PC-3 (cell line): ENCODE data around the gene MCM9. TPM values are rescaled to one million over a fixed set of nuclear protein-coding genes. Genes with fewer than 3 reads are reported as not detected.
"Not testable (repeated sequence)": the region's sequence is repeated elsewhere in the genome, so short reads cannot be mapped to it uniquely, and the experiment has no call there.

Experiments used
- ATAC-seq: fragments of 200-7000 bp; cut with Tn5 transposase; 2 replicates; pipeline ENCODE4 v1.9.1; 2020; ENCODE audit warnings: mild to moderate bottlenecking, moderate library complexity
- BruUV-seq: library from RNA; stranded (reverse); fragments of 400-500 nt; replicated peaks from 2 replicates; lab custom pipeline; 2021; lab: Mats Ljungman, UMichigan
- CTCF ChIA-PET: fragments of 300-600 bp; sonication (Branson Sonifier 250); formaldehyde crosslinking; loops from one replicate; lab custom pipeline; 2022; ENCODE audit warnings: antibody characterized with exemption; lab: Charles Lee
- POLR2A ChIA-PET: fragments of 300-600 bp; sonication (Branson Sonifier 250); formaldehyde crosslinking; loops from one replicate; lab custom pipeline; 2022; ENCODE audit warnings: antibody characterized with exemption; ENCODE audit not compliant: unreplicated experiment; lab: Charles Lee
- DNase-seq: peaks from one replicate; pipeline ENCODE4 v3.0.0-alpha.2; 2015
- H2AFZ ChIP-seq: fragments of 300-600 bp; sonication (generic); 2 replicates; pipeline ENCODE4 v1.6.0; 2016; ENCODE audit warnings: antibody characterized with exemption, low read length
- H3F3A ChIP-seq: fragments of 300-600 bp; sonication (generic); one replicate; pipeline ENCODE4 v1.6.0; 2017; ENCODE audit warnings: antibody characterized with exemption, low read length, control low read depth, mild to moderate bottlenecking; ENCODE audit not compliant: unreplicated experiment
- H3K27ac ChIP-seq: fragments of 300-600 bp; sonication (generic); 2 replicates; pipeline ENCODE4 v1.5.1; 2016; ENCODE audit warnings: mild to moderate bottlenecking, low read length
- H3K27me3 ChIP-seq: fragments of 300-600 bp; sonication (generic); 2 replicates; pipeline ENCODE4 v1.6.1; 2016; ENCODE audit warnings: low read length, mixed read lengths
- H3K36me3 ChIP-seq: fragments of 300-600 bp; sonication (generic); 2 replicates; pipeline ENCODE4 v1.6.1; 2016; ENCODE audit warnings: low read depth, mixed run types, low read length, mixed read lengths
- H3K4me1 ChIP-seq: fragments of 300-600 bp; sonication (generic); 2 replicates; pipeline ENCODE4 v1.5.1; 2016; ENCODE audit warnings: low read length; ENCODE audit not compliant: insufficient read depth
- H3K4me2 ChIP-seq: fragments of 300-600 bp; sonication (generic); 2 replicates; pipeline ENCODE4 v1.6.0; 2016; ENCODE audit warnings: low read length
- H3K4me3 ChIP-seq: fragments of 300-600 bp; sonication (generic); 2 replicates; pipeline ENCODE4 v1.5.1; 2016; ENCODE audit warnings: mild to moderate bottlenecking, low read length, mixed read lengths
- H3K79me2 ChIP-seq: fragments of 300-600 bp; sonication (generic); 2 replicates; pipeline ENCODE4 v1.6.1; 2017; ENCODE audit warnings: low read length, mixed read lengths
- H3K9ac ChIP-seq: fragments of 300-600 bp; sonication (generic); 2 replicates; pipeline ENCODE4 v1.6.0; 2016; ENCODE audit warnings: mild to moderate bottlenecking, low read length
- H3K9me2 ChIP-seq: fragments of 300-600 bp; sonication (generic); replicated peaks from 2 replicates; pipeline ENCODE4 v1.6.1; 2016; ENCODE audit warnings: mixed run types, low read length, mixed read lengths
- H3K9me3 ChIP-seq: fragments of 300-600 bp; sonication (generic); 2 replicates; pipeline ENCODE4 v1.6.1; 2016; ENCODE audit warnings: low read length, mixed read lengths
- H4K20me1 ChIP-seq: fragments of 300-600 bp; sonication (generic); 2 replicates; pipeline ENCODE4 v1.6.1; 2016; ENCODE audit warnings: low read length, mixed read lengths
- EZH2 ChIP-seq: fragments of 300-600 bp; sonication (generic); IDR thresholded peaks from one replicate; pipeline ENCODE4 v1.6.1; 2017; ENCODE audit warnings: antibody characterized with exemption, mild to moderate bottlenecking, low read length; ENCODE audit not compliant: unreplicated experiment
- EZH2phosphoT487 ChIP-seq: fragments of 300-600 bp; sonication (generic); IDR thresholded peaks from 2 replicates; pipeline ENCODE4 v1.6.1; 2018; ENCODE audit warnings: mild to moderate bottlenecking, antibody characterized with exemption, low read length, borderline replicate concordance
- intact Hi-C: fragments of 100-400 bp; cut with micrococcal nuclease; formaldehyde crosslinking; loops from 2 replicates; pipeline ENCODE4 v1.9.0; 2023
- total RNA-seq: library from RNA; depleted of rRNA; stranded (reverse); fragments of >200 nt; gene quantifications from 2 replicates; pipeline ENCODE4 v1.2.3, GENCODE V29; 2014
- TF ChIP-seq, protein P1 (sequence below): fragments of 300-600 bp; sonication (generic); conservative IDR thresholded peaks from 2 replicates; pipeline ENCODE4 v1.5.1; 2017; ENCODE audit warnings: antibody characterized with exemption, low read depth, mild to moderate bottlenecking, low read length

The MCM9 gene
- total RNA-seq, 1 experiment from 2014 or later, result 5.8 TPM

DNA sequence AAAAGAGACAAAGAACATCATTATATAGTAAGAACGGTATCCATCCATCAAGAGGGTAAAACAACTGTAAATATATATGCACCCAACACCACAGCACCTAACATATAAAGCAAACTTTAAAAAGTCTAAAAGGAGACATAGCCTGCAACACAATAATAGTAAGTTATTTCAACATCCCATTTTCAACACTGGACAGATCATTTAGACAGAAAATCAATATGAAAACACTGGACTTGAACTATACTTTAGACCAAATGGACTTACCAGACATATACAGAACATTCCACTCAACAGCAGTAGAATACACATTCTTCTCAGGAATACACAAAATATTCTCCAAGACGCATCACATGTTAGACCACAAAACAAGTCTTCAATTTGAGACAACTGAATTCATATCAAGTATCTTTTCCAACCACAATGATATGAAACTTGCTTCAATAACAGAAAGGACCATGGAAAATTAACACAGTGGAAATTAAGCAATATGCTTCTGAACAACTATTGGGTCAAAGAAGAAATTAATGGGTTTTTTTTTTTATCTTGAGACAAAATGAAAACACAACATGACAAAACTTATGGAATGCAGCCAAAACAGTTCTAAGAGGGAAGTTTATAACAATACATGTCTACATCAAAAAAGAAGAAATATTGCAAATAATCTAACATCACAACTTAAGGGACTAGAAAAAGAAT is 64.9 kb downstream of the MCM9 start:
- H3F3A ChIP-seq, result no peaks in the 10 kb centered on the region
- ChIA-PET POLR2A (no interaction called here), CTCF (no interaction called here)
- peak overlapping the region; percentile 10; the same call in 1 of the 2 replicates for H3K27ac ChIP-seq
- TF ChIP-seq, protein P1, sequence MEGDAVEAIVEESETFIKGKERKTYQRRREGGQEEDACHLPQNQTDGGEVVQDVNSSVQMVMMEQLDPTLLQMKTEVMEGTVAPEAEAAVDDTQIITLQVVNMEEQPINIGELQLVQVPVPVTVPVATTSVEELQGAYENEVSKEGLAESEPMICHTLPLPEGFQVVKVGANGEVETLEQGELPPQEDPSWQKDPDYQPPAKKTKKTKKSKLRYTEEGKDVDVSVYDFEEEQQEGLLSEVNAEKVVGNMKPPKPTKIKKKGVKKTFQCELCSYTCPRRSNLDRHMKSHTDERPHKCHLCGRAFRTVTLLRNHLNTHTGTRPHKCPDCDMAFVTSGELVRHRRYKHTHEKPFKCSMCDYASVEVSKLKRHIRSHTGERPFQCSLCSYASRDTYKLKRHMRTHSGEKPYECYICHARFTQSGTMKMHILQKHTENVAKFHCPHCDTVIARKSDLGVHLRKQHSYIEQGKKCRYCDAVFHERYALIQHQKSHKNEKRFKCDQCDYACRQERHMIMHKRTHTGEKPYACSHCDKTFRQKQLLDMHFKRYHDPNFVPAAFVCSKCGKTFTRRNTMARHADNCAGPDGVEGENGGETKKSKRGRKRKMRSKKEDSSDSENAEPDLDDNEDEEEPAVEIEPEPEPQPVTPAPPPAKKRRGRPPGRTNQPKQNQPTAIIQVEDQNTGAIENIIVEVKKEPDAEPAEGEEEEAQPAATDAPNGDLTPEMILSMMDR, result no peak
- TF ChIP-seq EZH2phosphoT487, result no peak
- TF ChIP-seq EZH2, result no peak
- H3K36me3 ChIP-seq, result no peaks in the 10 kb centered on the region
- no peak for DNase-seq
- no peak overlapping the region for H3K4me3 ChIP-seq
- H3K4me1 ChIP-seq, result peaks cover 26% of the 10 kb centered on the region
- ATAC-seq, result no peak
- H3K9ac ChIP-seq, result no peak overlapping the region
- H3K27me3 ChIP-seq, result no peaks in the 10 kb centered on the region
- no peaks in the 10 kb centered on the region for H3K9me3 ChIP-seq
- H2AFZ ChIP-seq, result no peak overlapping the region
- H3K79me2 ChIP-seq, result peaks cover 31% of the 10 kb centered on the region
- intact Hi-C loops, result no loop called here
- H4K20me1 ChIP-seq, result no peaks in the 10 kb centered on the region
- H3K9me2 ChIP-seq, result no peaks in the 10 kb centered on the region
- H3K4me2 ChIP-seq, result no peak overlapping the region
- BruUV-seq, result no TSS peak

DNA sequence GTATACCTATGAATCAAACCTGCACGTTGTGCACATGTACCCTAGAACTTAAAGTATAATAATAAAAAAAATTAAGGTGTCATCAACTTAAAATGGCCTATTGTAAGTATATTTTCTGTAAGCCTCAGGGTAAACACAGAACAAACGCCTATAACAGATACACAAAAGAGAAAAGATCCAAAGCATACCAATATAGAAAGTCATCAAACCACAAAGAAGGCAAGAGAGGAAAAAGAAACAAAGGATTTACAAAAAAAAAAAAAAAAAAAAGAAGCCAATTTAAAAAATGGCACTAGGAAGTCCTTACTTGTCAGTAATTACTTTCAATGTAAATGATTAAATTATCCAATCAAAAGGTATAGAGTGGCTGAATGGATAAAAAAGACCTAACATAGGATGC is 65.6 kb downstream of the MCM9 start:
- Histone ChIP-seq H3K36me3 (no peaks in the 10 kb centered on the region), H3K9ac (no peak overlapping the region), H3K9me2 (no peaks in the 10 kb centered on the region), H3K79me2 (peaks cover 31% of the 10 kb centered on the region), H4K20me1 (no peaks in the 10 kb centered on the region), H3K4me3 (no peak overlapping the region), H3K9me3 (no peaks in the 10 kb centered on the region), H3K27me3 (no peaks in the 10 kb centered on the region), H3K4me1 (peaks cover 26% of the 10 kb centered on the region), H2AFZ (no peak overlapping the region), H3K27ac (peak overlapping the region; percentile 10; the same call in 1 of the 2 replicates), H3F3A (no peaks in the 10 kb centered on the region), H3K4me2 (no peak overlapping the region)
- intact Hi-C loops, result no loop called here
- BruUV-seq, result no TSS peak
- TF ChIP-seq, protein P1, result no peak
- TF ChIP-seq EZH2 (no peak), EZH2phosphoT487 (no peak)
- DNase-seq (peak; percentile 63), ATAC-seq (no peak)
- ChIA-PET CTCF (no interaction called here), POLR2A (no interaction called here)

DNA sequence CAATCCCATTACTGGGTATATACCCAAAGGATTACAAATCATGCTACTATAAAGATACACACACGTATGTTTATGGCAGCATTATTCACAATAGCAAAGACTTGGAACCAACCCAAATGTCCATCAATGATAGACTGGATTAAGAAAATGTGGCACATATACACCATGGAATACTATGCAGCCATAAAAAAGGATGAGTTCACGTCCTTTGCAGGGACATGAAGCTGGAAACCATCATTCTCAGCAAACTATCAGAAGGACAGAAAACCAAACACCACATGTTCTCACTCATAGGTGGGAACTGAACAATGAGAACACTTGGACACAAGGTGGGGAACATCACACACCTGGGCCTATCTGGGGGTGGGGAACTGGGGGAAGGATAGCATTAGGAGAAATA is 66.1 kb downstream of the MCM9 start:
- intact Hi-C loops, H3K9me3 ChIP-seq, CTCF ChIA-PET, H3F3A ChIP-seq, BruUV-seq, DNase-seq, H3K27ac ChIP-seq, H2AFZ ChIP-seq, ATAC-seq, H3K36me3 ChIP-seq, H4K20me1 ChIP-seq, H3K4me2 ChIP-seq, H3K9ac ChIP-seq, H3K27me3 ChIP-seq, POLR2A ChIA-PET, H3K9me2 ChIP-seq, H3K4me3 ChIP-seq: not testable (repeated sequence)
- H3K4me1 ChIP-seq, result peaks cover 26% of the 10 kb centered on the region
- H3K79me2 ChIP-seq, result peaks cover 31% of the 10 kb centered on the region
